Measurements from ENCODE around the gene FGD2.
"Not testable (repeated sequence)": the region's sequence is repeated elsewhere in the genome, so short reads cannot be mapped to it uniquely, and the experiment has no call there.

Gene FGD2

DNA sequence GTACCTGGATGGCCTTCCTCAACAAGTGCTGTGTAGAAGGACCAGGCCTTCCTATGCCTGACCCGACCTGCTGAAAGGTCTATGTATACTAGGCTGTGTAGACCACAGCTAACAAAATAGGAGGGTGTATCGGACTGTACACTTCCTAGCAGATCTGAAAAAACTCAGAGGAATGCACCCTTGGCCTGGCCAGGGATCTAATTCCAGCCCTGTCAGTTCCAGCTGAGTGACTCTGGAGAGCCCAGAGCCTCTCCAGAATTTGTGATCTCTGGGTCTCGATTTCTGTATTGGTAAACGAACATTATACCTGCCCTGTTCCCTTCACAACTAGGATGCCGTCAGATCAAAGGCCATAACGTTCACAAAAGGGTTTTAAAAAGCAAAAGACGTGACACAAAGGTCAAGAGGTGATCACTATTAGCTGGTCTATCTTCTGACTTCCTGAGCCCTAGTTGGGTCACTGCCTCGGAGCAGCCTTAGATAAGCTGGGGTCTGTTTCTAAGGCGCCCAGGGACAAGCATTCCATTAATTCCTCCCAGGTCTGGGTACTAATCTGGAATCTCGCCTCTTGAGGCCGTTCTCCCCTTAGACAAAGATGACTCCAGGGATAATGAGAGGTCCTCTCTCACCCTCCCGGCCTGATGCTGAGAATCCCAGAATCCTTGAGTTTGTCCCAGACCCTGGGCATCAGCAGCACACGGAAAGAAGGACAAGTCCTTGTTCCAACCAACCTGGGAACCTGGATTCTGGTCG is 33.4 kb upstream of the FGD2 start:
- DNase-seq: no peak

DNA sequence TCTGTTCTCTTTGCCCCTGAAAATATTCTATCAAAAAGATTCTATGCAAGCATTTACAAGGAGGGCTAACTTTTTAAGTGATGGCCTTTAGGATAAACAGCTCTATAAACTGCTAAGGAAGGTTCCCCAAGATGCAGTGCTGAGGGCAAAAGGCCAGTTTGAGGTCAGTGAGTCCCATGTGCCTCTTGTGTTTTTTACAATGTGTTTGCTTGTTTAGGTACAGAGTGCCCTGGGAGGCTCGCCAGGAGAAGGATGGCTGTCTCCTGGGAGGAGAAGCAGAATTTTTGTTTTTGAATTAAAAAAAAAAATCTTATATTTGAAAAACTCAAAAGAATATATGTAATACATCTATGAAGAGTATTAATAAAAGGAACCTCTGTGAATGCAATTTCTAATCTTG is 32.3 kb upstream of the FGD2 start:
- no peak for DNase-seq

DNA sequence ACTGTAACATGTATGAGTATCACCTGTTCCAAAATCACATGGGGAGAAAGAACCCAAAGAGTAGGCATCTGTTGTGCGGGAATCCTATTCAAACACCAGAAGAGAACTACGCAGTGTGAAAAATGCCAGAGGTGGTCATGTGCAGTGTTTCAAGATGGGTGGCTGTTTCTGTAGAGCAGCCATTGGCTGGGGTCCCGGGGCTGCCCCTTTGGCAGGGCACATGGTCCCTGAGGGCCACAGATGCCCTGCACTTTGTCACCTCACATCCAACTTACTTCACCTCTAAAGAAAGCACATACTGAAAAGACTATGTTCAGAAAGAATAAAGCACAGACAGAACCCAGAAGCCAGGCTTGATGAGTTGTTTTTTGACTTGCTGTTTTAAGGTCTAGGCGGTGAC is 31.8 kb upstream of the FGD2 start:
- DNase-seq: no peak

DNA sequence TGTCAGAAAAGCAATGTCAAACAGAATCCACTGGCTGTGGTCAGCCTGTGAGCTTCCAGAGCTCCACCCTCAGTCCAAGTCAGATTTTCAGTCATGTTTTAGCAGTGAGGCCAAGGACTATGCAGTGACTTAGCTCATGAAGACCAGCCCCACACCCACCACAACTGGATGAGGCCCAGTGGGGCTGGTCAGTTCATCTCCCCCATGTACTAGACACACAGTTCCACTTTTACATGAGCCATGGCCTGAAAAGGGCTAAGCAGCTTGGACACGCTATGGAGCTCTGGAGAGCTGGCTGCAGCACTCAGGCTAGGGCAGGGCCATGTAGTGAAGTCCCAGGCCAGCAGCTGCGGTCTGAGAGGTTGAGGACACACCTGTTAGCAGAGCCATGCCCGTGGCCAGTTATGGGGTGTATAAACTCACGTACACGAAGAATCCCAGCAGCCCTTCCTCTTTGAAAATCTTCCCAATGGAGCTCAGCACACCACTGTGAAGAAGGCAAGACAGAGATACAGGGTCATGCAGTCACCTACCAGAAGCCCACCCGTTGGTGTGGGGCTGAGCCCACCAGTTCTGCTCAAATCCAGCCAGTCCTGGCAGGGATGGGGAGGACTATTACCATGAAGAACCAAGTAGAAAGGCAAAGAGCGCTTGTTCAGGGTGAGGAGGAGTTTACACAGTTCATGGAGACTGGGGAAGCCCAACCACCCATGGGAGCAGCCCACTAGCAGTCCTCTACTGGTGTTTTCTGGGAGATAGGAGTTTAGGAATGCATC is 30.0 kb upstream of the FGD2 start:
- no peak for DNase-seq

DNA sequence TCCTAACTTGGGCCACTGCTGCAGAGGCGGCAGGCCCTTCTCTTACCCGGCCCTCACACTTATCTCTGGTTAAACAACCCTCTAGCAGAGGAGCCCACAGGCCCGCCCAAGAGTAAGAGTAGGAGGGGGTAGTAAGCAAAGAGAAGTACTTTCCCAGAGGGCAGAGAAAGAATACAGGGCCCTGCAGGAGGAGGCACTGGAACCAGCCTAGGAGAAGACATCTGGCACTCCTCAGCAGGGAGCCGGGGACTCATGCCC is 29.5 kb upstream of the FGD2 start:
- DNase-seq: no peak

DNA sequence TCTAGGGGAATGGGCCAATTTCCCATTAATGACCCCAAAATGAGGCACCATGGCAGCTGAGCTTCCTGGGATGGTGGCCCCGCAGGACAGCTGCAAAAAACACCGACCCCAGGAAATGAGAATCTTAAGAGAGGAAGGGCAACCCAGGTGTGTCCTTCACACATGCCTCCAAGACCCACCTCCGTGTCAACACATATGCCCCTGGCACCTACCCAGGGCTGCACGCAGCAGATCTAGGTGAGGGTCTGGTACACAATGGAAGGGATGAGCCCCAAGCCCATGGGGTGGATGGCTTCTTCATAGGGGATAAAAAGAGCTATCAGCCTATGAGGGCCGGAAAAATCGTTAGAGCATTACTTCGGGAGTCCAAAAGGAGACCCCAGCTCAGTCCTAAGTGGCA is 28.9 kb upstream of the FGD2 start:
- DNase-seq: no peak

DNA sequence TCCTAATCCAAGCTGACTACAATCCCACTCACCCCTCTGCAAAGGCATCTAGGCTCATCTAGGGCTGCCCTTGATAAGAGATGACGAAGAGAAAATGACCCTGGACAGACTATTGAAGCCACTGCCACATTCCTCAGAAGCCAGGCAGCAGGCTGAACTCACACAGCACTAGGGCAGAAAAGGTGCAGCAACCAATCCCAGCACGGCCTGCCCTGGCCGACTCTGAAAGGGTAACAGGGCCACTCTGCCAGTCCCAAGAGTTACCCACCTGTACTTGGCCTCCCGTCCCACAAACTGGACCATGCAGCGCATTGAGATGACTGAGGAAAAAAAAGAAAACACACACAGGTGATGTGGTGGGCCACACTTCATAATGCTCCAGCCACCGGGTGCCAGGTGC is 28.5 kb upstream of the FGD2 start:
- DNase-seq: no peak

DNA sequence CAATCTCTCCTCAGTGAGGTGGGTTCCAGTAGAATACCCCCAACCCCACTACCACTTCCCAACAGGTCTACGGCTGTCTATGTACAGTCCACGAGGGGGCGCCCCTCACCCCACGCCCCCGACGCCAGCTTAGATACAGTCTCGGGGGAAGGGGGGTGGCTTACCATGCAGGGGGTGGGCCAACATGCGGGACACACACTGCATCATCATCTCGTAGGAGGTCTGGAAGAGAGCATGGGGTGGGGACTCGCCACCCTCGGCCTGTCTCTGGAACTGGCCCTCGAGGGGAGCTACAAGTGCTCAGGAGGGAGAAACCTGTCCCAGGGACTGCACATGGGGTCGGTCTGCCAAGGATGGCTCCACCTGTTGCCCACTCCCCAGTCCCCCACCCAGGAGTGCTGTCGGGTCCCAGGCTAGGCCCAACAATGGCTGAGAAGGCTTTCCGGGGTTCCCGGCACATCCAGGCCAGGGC is 27.9 kb upstream of the FGD2 start:
- DNase-seq: no peak

DNA sequence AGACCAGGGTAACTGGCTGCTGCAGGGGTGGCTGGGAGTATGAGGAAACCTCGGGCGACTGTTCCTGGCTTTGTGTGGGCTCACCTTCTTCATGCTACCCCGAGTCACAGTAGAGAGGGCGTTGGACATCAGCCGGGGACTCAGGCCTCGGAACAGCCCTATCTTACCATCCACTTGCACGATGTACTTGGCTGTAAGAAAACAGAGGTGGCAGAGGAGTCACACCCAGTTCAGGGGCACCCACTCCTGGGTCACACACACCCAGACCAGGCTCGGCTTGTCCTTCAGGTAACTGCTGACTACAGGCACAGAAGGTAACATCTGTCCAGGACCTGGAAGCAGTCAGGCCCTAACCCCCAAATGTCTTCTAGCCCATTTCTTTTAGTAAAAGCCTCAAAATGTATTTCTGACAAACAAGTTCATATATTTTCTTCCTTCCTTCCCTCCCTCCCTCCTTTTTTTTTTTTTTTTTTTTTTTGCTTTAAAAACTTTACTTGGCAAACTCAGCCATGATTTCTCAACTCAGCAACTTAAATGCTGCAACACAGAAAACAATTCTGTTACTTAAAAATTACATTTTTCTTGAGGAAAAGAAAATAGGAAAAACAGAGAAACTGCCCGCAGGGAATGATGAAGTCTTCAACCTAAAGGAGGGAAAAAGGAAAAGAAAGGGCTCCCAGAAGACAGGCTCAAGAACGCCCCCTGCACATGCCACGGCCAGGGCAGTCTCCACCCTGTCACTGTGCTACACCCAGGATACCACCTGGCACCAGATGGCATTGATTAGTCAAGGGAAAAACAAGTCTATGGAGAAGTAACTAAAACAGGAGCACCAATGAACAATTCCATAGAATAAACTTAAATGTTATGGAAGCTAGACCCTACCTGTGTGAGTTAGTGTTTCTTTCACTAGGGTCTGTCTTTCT is 26.8 kb upstream of the FGD2 start:
- no peak for DNase-seq

DNA sequence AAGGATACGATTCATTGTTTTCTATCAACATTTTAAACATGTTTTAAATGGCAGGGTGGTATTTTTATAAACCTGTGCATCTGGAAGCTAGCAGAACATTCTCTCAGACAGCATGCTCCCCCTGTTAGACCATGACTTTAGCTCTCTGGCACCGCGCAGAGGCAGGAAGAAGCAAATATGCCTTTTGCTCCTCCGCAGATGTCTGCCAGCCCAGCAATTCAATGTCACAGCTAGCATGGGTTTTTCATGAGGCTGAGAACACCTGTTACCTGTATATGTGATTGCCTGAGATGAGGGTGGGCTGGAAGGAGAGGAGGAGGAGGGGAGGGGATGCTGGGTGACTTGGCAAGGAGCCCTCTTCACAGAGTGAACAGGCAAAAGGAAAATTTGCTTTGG is 26.1 kb upstream of the FGD2 start:
- DNase-seq: peak; percentile 24

DNA sequence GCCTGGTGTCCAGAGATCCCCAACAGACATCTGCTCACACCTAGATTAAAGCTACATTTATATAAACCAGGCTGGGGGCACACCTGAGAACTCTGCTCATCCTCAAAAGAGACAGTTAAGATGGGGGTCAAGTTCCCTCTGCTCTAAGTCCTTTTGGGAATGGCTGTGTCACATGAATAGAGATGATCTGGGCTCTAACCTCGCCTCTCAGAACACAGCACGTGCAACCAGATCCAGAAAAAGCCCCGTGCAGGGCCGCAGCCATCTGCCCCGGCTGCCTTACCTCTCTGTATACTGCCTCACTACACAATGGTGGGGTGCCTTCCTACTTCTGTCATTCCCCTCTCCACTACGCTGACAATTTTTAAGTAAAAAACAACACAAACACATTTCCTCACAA is 25.3 kb upstream of the FGD2 start:
- no peak for DNase-seq

DNA sequence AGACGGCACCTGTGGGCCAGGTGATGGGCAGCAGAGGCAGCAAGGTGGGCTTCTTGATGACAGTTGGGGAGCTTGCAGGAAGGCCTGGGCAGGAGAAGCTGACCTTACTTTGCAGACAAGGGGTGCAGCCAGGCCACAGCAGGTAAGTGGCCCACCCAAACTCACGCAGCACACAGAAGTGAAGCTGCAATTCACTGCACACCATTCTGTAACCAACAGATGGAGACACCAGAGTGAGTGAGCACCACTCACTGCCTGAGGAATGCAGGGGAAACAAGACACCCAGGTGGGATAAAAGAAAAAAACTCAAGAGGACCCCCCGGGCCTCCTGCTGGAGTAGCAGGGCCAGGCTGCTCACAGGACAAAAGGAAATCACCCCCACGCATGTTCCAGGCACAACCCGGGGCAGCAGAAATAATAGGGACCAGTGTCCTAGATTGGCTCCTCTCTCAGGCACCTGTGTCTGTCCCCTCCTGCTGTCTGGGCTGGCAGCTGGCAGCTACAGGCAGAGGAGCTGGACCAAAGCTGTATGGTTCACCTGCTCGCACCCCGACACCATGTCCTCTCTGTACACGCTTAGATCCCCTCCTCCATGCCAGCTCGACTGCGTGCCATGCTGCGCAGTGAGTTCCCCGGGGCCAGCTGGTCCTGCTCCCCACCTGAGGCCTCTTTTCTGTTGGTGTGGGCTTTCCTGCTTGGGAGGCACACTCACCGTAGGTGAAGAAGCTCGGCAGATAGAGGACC is 24.4 kb upstream of the FGD2 start:
- no peak for DNase-seq

DNA sequence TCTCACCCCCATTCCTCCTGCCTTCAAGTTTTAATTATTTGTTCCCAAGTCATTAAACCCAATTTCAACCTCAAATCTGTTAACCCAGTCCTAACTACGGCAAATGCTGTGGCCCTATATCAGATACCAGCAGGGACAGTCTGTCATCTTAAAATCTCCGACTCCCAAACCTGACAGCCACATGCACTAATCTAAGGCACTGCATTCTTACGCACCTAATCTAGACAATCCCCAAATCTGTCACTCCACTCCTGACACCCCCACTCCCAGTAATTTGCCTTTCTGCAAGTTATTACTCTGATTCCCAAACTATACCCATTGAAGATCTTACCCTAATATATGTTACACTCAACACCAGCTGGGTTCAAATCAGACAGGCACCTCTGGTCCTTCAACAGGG is 21.9 kb upstream of the FGD2 start:
- no peak for DNase-seq

DNA sequence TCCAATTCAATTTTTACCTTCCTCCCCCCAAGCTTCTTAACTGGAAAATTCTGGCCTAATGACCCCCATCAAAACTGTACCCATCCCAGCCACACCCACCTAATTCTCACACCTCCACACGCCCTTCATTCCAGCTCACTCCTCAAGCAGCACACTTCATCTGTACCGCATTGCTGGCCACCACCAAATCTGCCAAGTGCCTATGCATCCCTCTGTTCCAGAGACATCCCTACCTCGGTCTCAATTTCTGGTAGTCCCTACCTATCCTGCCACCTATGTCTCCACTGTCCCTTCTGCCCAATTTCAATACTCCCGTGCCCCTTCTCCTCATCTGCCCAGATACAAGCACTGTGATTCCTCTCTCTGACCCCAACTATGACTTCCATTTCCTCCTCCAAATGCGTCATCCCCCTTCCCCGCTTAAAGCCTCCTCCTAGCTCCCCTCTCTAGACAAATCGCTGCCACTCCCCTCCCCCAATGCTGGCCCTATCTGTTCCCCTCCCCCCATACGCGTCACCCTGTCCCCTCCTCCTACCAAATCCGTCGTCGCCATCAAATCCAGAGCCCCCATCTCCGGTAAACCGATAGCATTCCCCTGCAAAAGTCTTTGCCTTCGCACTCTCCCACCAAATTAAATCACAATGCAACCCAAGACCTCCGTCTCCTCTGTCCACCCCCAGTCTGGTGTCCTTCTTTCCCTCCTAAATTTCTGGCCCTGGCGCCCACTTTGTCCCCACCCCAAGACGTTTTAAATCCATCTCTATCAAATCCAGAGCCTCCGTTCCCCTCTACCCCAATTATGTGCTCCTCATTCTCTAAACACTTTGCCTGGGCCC is 20.7 kb upstream of the FGD2 start:
- DNase-seq: peak; percentile 59

DNA sequence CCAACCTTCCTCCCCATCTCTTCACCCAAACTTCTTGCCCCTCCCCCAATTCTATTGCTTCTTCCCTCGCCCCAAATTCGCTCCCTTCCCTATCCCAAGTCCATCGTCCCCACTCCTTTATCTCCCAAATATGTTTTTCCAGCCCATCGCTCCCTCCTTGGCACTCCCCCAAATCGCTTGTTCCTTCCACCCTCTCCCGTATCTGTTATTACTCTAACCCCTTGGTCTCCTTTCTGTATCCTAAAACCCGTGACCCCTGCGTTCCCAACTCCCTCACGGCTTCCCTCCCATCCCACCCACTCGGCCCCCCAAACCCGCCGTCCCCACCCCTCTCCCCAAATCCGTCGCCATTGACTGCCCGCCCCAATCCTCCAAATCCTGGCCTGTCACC is 20.0 kb upstream of the FGD2 start:
- no peak for DNase-seq

DNA sequence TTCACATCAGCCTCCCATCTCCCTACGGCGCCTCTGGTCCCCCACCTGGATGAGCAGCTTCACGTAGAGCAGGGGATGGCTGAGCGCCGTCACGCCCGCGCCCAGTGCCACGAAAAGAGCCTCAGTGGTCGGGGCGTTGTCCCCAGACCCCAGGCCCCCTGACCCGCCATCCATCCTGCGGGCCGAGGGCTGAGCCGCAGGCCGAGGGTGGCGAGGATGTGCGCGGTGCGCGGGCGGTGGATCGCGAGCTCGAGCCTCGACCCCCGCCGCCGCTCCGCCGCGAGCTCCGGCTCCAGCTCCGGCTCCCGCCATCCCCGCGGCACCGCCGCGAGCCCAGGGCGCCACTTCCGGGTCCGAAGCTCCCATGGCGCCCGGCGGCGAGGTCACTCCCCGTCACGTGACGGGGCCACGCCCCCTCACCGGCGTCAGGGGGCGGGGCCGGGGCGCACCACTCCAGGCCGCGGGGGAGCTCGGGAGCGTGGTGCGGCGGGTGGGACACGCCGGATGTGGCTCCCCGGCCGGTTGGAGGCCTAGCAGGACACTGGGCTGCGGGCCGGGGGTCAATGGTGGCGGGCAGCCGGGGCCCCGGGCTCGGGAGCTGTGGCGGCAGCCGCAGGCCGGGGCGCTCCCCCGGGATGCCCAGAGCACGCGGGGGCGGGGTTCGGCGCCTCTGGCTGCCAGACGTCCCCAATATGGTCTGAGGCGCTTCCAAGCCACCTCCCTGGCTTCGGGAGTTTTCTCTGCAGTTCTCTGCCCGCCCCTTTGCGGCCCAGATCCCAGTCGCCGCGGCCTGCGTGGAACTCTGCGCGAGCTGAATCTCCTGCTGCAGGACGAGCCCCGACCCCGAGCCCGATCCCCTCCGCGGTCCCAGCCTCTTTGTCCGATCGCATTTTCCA is 19.4 kb upstream of the FGD2 start, which contains the start of gene MTCH1:
TSS of gene MTCH1 (minus strand) at position 389 of the 896 bp plus-strand sequence. CDS start at position 366, 23 bp downstream.
- DNase-seq: peak; percentile 80

DNA sequence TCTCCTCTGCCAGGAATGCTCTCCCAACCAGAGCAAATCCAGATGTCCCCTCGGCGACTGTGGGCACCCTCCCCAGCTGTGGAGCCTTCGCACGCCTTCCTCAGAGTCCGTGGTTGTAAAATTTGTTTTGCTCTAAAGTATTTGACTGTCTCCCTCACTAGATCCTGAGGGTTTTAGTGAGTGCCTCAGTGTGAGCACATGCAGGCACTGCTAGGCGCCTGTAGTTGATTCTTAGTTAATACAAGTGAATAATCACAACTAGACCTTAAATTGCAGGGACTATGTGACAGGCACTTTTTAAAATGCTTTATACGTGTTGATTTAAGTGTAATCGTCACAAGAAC is 18.8 kb upstream of the FGD2 start:
- no peak for DNase-seq

DNA sequence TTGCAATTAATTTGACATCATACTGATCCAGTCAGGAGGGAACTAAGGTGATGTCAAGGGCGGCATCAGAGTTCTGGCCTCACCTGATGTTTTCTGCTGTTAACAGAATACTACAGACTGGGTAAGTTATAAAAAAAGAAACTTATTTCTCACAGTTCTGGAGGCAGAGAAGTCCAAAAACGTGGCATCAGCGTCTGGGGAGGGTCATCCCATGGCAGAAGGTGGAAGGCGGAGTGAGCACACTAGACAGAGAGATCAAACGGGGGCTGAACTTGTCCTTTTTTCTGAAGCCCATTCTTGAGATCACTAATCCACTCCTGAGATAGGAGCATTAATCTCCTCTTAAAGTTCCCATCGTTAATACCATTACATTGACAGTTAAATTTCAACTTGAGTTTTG is 16.2 kb upstream of the FGD2 start:
- DNase-seq: no peak

DNA sequence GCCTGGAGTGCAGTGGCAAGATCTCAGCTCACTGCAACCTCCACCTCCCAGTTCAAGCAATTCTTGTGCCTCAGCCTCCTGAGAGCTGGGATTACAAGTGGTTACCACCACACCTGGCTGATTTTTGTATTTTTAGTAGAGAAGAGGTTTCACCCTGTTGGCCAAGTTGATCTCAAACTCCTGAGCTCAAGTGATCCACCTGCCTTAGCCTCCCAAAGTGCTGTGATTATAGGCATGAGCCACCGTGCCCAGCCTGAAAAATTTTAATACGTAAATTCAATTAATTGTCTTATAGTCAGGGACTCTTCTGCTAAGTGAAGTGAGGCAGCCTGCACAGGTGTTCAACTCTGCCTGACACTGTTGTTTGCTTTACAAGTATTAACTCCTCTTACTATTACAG is 15.1 kb upstream of the FGD2 start:
- DNase-seq: not testable (repeated sequence)

DNA sequence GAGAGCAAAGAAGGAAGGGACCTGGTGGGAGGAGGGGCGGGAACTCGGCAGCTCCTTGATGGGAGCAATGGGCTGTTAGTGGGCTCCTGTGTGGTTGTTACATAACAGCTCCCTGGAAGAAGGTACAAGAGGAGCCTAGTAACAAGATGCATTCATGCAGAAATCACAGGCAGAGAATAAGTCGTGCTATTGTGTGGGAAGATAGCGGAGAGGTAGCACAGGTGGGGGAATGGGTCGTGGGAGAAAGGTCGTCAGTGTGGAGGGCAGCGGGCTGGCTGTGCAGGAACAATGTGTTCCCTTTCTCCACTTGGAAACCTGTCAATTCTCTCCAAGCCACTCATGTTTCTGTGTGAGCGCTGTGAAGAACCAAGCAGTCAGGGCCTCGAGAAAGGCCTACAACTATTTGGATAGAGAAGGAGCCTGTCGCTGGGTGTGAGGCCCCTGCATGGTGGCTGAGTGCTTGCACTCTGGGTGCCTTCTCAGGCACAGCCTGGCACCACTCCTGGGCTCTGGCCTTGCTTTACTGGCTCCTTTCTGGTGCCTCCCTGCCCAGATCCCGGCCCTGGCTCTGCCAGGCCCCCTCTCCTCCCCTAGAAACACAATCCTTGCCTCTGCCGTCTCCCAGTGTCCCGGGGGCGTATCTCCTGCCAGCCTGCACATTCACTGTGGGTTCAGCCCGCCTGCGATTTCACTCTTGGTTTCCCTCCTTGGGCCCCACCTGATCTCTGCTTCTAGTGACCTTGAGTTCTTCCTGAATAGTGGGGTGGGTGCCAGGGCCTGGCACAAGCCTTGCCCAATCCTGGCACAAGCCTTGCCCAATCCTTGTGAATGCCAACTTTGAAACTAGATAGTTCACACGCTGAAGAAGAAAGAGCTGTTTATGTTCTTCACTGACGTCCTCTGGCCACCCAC is 7.4 kb upstream of the FGD2 start:
- no peak for DNase-seq

Data from NCI-H226 (cell line).